HepG2 (cell line): ENCODE measurements around the gene TRIM8. TPM values are rescaled to one million over a fixed set of nuclear protein-coding genes. Genes with fewer than 3 reads are reported as not detected.

ENCODE experiments used
- ATAC-seq: fragments of 200-7000 bp; cut with Tn5 transposase; 3 replicates; pipeline ENCODE4 v1.9.1; 2020; ENCODE audit warnings: mild to moderate bottlenecking, moderate library complexity
- BruUV-seq: library from RNA; stranded (reverse); fragments of 400-500 nt; replicated peaks from 2 replicates; lab custom pipeline; 2021; lab: Mats Ljungman, UMichigan
- CTCF ChIA-PET: fragments of 300-600 bp; formaldehyde crosslinking; extraction: SDS; loops from one replicate; lab custom pipeline; 2021; ENCODE audit warnings: low total read pairs, inconsistent platforms, low intra/inter-chr PET ratio; lab: Yijun Ruan, JAX
- POLR2A ChIA-PET: fragments of 350-600 bp; sonication (Branson Sonifier 250); formaldehyde crosslinking; loops from one replicate; lab custom pipeline; 2020; ENCODE audit warnings: antibody characterized with exemption, inconsistent platforms; lab: Yijun Ruan, JAX
- DNase-seq: peaks from one replicate; pipeline ENCODE4 v3.0.0-alpha.2; 2015; ENCODE audit warnings: low spot score
- FAIRE-seq: peaks from 3 replicates; lab custom pipeline; 2011; peaks lifted over from hg19 to GRCh38; lab: Jason Lieb, UNC
- H2AFZ ChIP-seq: one replicate; pipeline ENCODE4 v1.6.1; 2011; ENCODE audit warnings: low read length, inconsistent platforms
- H3K27ac ChIP-seq: fragments of 300-600 bp; 3 replicates; pipeline ENCODE4 v1.8.0; 2011; ENCODE audit warnings: mixed run types, mild to moderate bottlenecking, mixed read lengths, low read length, inconsistent platforms; ENCODE audit not compliant: insufficient read depth; ENCODE audit errors: extremely low read length
- H3K27me3 ChIP-seq, 2 experiments: fragments of 200-600 bp in 1 of 2; 2 replicates in 1 of 2; 3 replicates in 1 of 2; pipeline versions ENCODE4 v1.6.0 to v1.8.0; 2011; ENCODE audit warnings: low read length in 2 of 2, mild to moderate bottlenecking in 2 of 2, moderate library complexity in 2 of 2, inconsistent platforms in 1 of 2; ENCODE audit not compliant: insufficient read depth in 2 of 2, control insufficient read depth in 1 of 2
- H3K36me3 ChIP-seq, 2 experiments: fragments of 200-600 bp in 1 of 2; replicated peaks in 1 of 2; 2 replicates in 1 of 2; 3 replicates in 1 of 2; pipeline versions ENCODE4 v1.5.1 to v1.8.0; 2011; ENCODE audit warnings: low read length in 2 of 2, inconsistent platforms in 1 of 2; ENCODE audit not compliant: insufficient read depth in 2 of 2, control insufficient read depth in 1 of 2
- H3K4me1 ChIP-seq: 2 replicates; pipeline ENCODE4 v1.5.1; 2012; ENCODE audit warnings: low read length, inconsistent platforms; ENCODE audit not compliant: insufficient read depth
- H3K4me2 ChIP-seq: 2 replicates; pipeline ENCODE4 v1.6.0; 2011; ENCODE audit warnings: low read depth, low read length, inconsistent platforms
- H3K4me3 ChIP-seq, 3 experiments: fragments of 200-600 bp in 1 of 3; sonication (generic), shearing (Covaris generic) in 1 of 3; replicated peaks in 1 of 3; 2 replicates each; pipeline ENCODE4 v1.5.1; 2011 to 2016; ENCODE audit warnings: low read length in 3 of 3, inconsistent platforms in 2 of 3, low read depth in 2 of 3, mild to moderate bottlenecking in 2 of 3, control low read depth in 1 of 3, mixed read lengths in 1 of 3; ENCODE audit not compliant: insufficient read depth in 1 of 3
- H3K79me2 ChIP-seq: one replicate; pipeline ENCODE4 v1.6.1; 2011; ENCODE audit warnings: low read length, inconsistent platforms; ENCODE audit not compliant: insufficient read depth
- H3K9ac ChIP-seq: 2 replicates; pipeline ENCODE4 v1.6.0; 2011; ENCODE audit warnings: mild to moderate bottlenecking, low read depth, low read length, inconsistent platforms; ENCODE audit not compliant: insufficient read depth
- H3K9me3 ChIP-seq: 2 replicates; pipeline ENCODE4 v1.5.1; 2012; ENCODE audit warnings: mild to moderate bottlenecking, low read length
- H4K20me1 ChIP-seq: 2 replicates; pipeline ENCODE4 v1.6.0; 2011; ENCODE audit warnings: inconsistent platforms, mild to moderate bottlenecking, low read length, moderate library complexity; ENCODE audit not compliant: insufficient read depth
- FOXO1 ChIP-seq: sonication (generic); formaldehyde crosslinking; IDR thresholded peaks from 2 replicates; pipeline ENCODE4 v1.4.0; 2020; ENCODE audit warnings: missing genetic modification reagents
- GPN1 ChIP-seq: sonication (generic); formaldehyde crosslinking; IDR thresholded peaks from 2 replicates; pipeline ENCODE4 v1.5.1; 2020; ENCODE audit warnings: missing genetic modification reagents, borderline replicate concordance
- HDAC2 ChIP-seq: sonication (generic); formaldehyde crosslinking; IDR thresholded peaks from 2 replicates; pipeline ENCODE4 v1.4.0; 2020; ENCODE audit warnings: missing genetic modification reagents
- MLLT10 ChIP-seq: sonication (generic); formaldehyde crosslinking; IDR thresholded peaks from 2 replicates; pipeline ENCODE4 v1.4.0; 2020; ENCODE audit warnings: missing genetic modification reagents
- NFATC3 ChIP-seq: sonication (generic); formaldehyde crosslinking; IDR thresholded peaks from 2 replicates; pipeline ENCODE4 v1.5.1; 2020; ENCODE audit warnings: mild to moderate bottlenecking, missing genetic modification reagents
- RCOR2 ChIP-seq: IDR thresholded peaks from 2 replicates; pipeline ENCODE4 v1.6.1; 2016; ENCODE audit warnings: missing biosample characterization, missing genetic modification reagents
- RELA ChIP-seq: sonication (generic); formaldehyde crosslinking; IDR thresholded peaks from 2 replicates; pipeline ENCODE4 v1.4.0; 2020; ENCODE audit warnings: missing genetic modification reagents
- RNF2 ChIP-seq: fragments of 450-650 bp; conservative IDR thresholded peaks from 2 replicates; pipeline ENCODE4 v1.6.1; 2016; ENCODE audit warnings: low read depth
- SATB2 ChIP-seq: sonication (generic); formaldehyde crosslinking; IDR thresholded peaks from 2 replicates; pipeline ENCODE4 v1.5.0; 2020; ENCODE audit warnings: missing genetic modification reagents
- SSRP1 ChIP-seq: IDR thresholded peaks from 2 replicates; pipeline ENCODE4 v1.6.1; 2016; ENCODE audit warnings: control low read depth
- TARDBP ChIP-seq: sonication (generic); formaldehyde crosslinking; IDR thresholded peaks from 2 replicates; pipeline ENCODE4 v1.8.0; 2022; ENCODE audit warnings: mild to moderate bottlenecking, missing genetic modification reagents
- TP53 ChIP-seq: sonication (generic); formaldehyde crosslinking; conservative IDR thresholded peaks from 2 replicates; pipeline ENCODE4 v1.4.0; 2020; ENCODE audit warnings: missing genetic modification reagents
- ZBTB21 ChIP-seq: sonication (generic); formaldehyde crosslinking; IDR thresholded peaks from 2 replicates; pipeline ENCODE4 v1.4.0; 2020; ENCODE audit warnings: missing genetic modification reagents
- ZNF138 ChIP-seq: sonication (generic); formaldehyde crosslinking; IDR thresholded peaks from 2 replicates; pipeline ENCODE4 v1.5.0; 2020; ENCODE audit warnings: mild to moderate bottlenecking, low read depth, missing genetic modification reagents
- ZNF160 ChIP-seq: sonication (generic); formaldehyde crosslinking; IDR thresholded peaks from 2 replicates; pipeline ENCODE4 v1.8.0; 2022; ENCODE audit warnings: mild to moderate bottlenecking, inconsistent platforms, missing genetic modification reagents
- ZNF501 ChIP-seq: sonication (generic); formaldehyde crosslinking; IDR thresholded peaks from 2 replicates; pipeline ENCODE4 v1.5.1; 2020; ENCODE audit warnings: mild to moderate bottlenecking, moderate library complexity, missing genetic modification reagents
- ZNF543 ChIP-seq: sonication (generic); formaldehyde crosslinking; IDR thresholded peaks from 2 replicates; pipeline ENCODE4 v1.4.0; 2020; ENCODE audit warnings: mild to moderate bottlenecking, missing genetic modification reagents
- ZNF816 ChIP-seq: sonication (generic); formaldehyde crosslinking; IDR thresholded peaks from 2 replicates; pipeline ENCODE4 v1.8.0; 2022; ENCODE audit warnings: missing genetic modification reagents, mild to moderate bottlenecking, borderline replicate concordance
- ZSCAN12 ChIP-seq: sonication (generic); formaldehyde crosslinking; IDR thresholded peaks from 2 replicates; pipeline ENCODE4 v1.9.0; 2021; ENCODE audit warnings: mild to moderate bottlenecking, missing genetic modification reagents
- WGBS: methylation state at CpG from one replicate; pipeline ENCODE4 v1.1.6; 2017; ENCODE audit warnings: low lambda C conversion rate; 5-methylcytosine and 5-hydroxymethylcytosine counted together
- in situ Hi-C: cut with HindIII; loops from 2 replicates; pipeline ENCODE4 v1.10.0; 2017; ENCODE audit warnings: low pct_unique_long_range_greater_than_20kb; ENCODE audit not compliant: extremely low pct_ligation_motif_present
- intact Hi-C: fragments of 100-400 bp; cut with micrococcal nuclease; formaldehyde crosslinking; loops from one replicate; pipeline ENCODE4 v1.10.0; 2022; ENCODE audit not compliant: unreplicated experiment
- polyA plus RNA-seq, 8 experiments: library from polyadenylated mRNA; depleted of rRNA in 3 of 8; stranded (reverse) in 7 of 8; unstranded in 1 of 8; fragments of >200 nt; fragmentation: Illumina TruSeq in 4 of 8; extraction: Trizol in 4 of 8; gene quantifications; 2 replicates each; pipeline versions ENCODE4 v1.2.1 to v1.2.3, GENCODE V29; 2011 to 2016; ENCODE audit warnings: low read depth in 4 of 8, missing spikeins in 1 of 8, mixed read lengths in 1 of 8; ENCODE audit not compliant: insufficient read depth in 1 of 8
- total RNA-seq, 5 experiments: library from RNA; depleted of rRNA; stranded (reverse); fragments of >200 nt; fragmentation: Illumina TruSeq; extraction: Trizol; gene quantifications; 2 replicates each; pipeline ENCODE4 v1.2.3, GENCODE V29; 2016; ENCODE audit warnings: low read depth in 1 of 5
- TF ChIP-seq, protein P1 (sequence below): sonication (generic); formaldehyde crosslinking; IDR thresholded peaks from 2 replicates; pipeline ENCODE4 v1.5.0; 2020; ENCODE audit warnings: mild to moderate bottlenecking, low read depth, missing genetic modification reagents, borderline replicate concordance
- TF ChIP-seq, protein P2 (sequence below): sonication (generic); formaldehyde crosslinking; IDR thresholded peaks from 2 replicates; pipeline ENCODE4 v1.4.0; 2020; ENCODE audit warnings: missing genetic modification reagents
- TF ChIP-seq, protein P3 (sequence below): sonication (generic); formaldehyde crosslinking; IDR thresholded peaks from 2 replicates; pipeline ENCODE4 v1.5.1; 2020; ENCODE audit warnings: mild to moderate bottlenecking, missing genetic modification reagents, moderate library complexity

TRIM8 gene
- total and polyA plus RNA-seq, 2 of the 13 experiments (the other 11 are each of a cell fraction or from before 2014, with no cell fraction given): 38.9 to 66.5 TPM

DNA sequence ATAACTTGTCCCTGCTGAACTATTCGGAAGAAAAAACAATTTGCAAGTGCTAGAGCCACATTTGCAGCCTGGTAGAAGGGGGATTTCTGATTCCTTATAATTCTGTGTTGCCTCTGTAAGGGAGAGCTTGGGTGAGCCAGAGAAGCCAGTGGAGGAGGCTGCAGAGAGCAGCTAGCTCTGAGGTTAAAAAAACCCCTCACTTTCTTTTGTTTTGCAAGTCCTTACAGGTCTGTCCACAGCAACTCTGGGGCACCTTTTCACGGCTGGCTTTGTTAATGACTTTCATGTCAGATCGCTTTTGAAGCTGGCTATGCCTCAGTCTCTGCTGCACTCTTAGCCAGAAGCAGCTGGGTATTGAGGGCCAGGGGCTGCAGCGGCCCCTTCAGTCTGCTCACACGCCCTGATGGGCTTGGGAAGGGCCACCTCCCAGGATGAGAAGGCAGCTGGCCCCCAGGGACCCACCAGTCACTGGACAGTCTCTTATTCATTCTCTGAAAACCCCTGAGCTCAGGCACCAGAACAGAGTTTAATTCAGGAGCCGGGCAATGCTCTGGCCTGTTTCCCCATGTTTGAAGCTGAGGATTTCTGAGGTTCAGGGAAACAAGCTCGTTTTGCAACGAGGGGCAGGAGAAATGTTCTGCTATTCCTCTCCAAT lies 30.9 kb downstream of the TRIM8 start:
- POLR2A ChIA-PET: interaction anchor here (1.1 to 2.5 kb wide), 8 partner anchors 9 to 77 kb away, joined by 4 to 13 read pairs (median 9); partner anchors contain the start of genes ARL3 and SFXN2
- in situ Hi-C loops: loop anchor here (5.0 kb wide), 1 partner anchor 37 kb away; the partner anchor contains the start of genes ARL3 and SFXN2
- no peak for TF ChIP-seq TP53
- TF ChIP-seq, protein P1, sequence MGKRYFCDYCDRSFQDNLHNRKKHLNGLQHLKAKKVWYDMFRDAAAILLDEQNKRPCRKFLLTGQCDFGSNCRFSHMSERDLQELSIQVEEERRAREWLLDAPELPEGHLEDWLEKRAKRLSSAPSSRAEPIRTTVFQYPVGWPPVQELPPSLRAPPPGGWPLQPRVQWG (CRISPR knock-in tag): no peak
- TF ChIP-seq ZNF501 (CRISPR knock-in tag): 0 out of 2 replicates have a peak, but pooled peaks have one; percentile 15
- no peak for TF ChIP-seq HDAC2 (CRISPR knock-in tag)
- TF ChIP-seq, protein P2, sequence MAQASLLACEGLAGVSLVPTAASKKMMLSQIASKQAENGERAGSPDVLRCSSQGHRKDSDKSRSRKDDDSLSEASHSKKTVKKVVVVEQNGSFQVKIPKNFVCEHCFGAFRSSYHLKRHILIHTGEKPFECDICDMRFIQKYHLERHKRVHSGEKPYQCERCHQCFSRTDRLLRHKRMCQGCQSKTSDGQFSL (CRISPR knock-in tag): no peak
- TF ChIP-seq MLLT10 (CRISPR knock-in tag): no peak
- no peak for TF ChIP-seq FOXO1
- no peak for TF ChIP-seq RNF2
- no peak for TF ChIP-seq ZNF160
- no peak for TF ChIP-seq TARDBP
- no peak for TF ChIP-seq SSRP1 (CRISPR knock-in tag)
- no peak for TF ChIP-seq RCOR2 (CRISPR knock-in tag)
- no peak for TF ChIP-seq ZNF543
- TF ChIP-seq ZSCAN12: no peak
- no peak for TF ChIP-seq RELA (CRISPR knock-in tag)
- no peak for TF ChIP-seq ZBTB21 (CRISPR knock-in tag)
- no peak for TF ChIP-seq SATB2 (CRISPR knock-in tag)
- TF ChIP-seq ZNF138: no peak
- no peak for TF ChIP-seq NFATC3
- TF ChIP-seq GPN1 (CRISPR knock-in tag): no peak
- TF ChIP-seq ZNF816 (CRISPR knock-in tag): no peak
- TF ChIP-seq, protein P3, sequence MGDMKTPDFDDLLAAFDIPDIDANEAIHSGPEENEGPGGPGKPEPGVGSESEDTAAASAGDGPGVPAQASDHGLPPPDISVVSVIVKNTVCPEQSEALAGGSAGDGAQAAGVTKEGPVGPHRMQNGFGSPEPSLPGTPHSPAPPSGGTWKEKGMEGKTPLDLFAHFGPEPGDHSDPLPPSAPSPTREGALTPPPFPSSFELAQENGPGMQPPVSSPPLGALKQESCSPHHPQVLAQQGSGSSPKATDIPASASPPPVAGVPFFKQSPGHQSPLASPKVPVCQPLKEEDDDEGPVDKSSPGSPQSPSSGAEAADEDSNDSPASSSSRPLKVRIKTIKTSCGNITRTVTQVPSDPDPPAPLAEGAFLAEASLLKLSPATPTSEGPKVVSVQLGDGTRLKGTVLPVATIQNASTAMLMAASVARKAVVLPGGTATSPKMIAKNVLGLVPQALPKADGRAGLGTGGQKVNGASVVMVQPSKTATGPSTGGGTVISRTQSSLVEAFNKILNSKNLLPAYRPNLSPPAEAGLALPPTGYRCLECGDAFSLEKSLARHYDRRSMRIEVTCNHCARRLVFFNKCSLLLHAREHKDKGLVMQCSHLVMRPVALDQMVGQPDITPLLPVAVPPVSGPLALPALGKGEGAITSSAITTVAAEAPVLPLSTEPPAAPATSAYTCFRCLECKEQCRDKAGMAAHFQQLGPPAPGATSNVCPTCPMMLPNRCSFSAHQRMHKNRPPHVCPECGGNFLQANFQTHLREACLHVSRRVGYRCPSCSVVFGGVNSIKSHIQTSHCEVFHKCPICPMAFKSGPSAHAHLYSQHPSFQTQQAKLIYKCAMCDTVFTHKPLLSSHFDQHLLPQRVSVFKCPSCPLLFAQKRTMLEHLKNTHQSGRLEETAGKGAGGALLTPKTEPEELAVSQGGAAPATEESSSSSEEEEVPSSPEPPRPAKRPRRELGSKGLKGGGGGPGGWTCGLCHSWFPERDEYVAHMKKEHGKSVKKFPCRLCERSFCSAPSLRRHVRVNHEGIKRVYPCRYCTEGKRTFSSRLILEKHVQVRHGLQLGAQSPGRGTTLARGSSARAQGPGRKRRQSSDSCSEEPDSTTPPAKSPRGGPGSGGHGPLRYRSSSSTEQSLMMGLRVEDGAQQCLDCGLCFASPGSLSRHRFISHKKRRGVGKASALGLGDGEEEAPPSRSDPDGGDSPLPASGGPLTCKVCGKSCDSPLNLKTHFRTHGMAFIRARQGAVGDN (CRISPR knock-in tag): peak; percentile 36; the same call in 1 of the 2 replicates

More for the DNA sequence above, 30.9 kb downstream of the TRIM8 start:
- 17% methylated on average over 6 of the region's 8 CpGs for WGBS
- intact Hi-C loops: loop anchor here (5.0 kb wide), 1 partner anchor 173 kb away; the partner anchor contains the start of genes ACTR1A and SUFU
- peak overlapping the region; percentile 82 for H3K4me2 ChIP-seq
- no peak overlapping the region for H3K27ac ChIP-seq
- FAIRE-seq (no peak), ATAC-seq (peak; percentile 5; the same call in 1 of the 3 replicates), DNase-seq (no peak)
- no peaks in the 10 kb centered on the region for H3K79me2 ChIP-seq
- H3K36me3 ChIP-seq: no peaks in the 10 kb centered on the region
- H4K20me1 ChIP-seq: no peaks in the 10 kb centered on the region
- peak overlapping the region in 2 of 3 experiments; percentile 48 to 69; a peak in 3 of 6 replicates for H3K4me3 ChIP-seq
- CTCF ChIA-PET: no interaction called here
- no TSS peak for BruUV-seq
- H3K9me3 ChIP-seq: no peaks in the 10 kb centered on the region
- H3K4me1 ChIP-seq: peaks cover 94% of the 10 kb centered on the region
- no peak overlapping the region for H2AFZ ChIP-seq
- no peak overlapping the region for H3K9ac ChIP-seq
- no peaks in the 10 kb centered on the region for H3K27me3 ChIP-seq
